Endothelial cell of umbilical vein (primary cell): ENCODE results near the gene MFSD1.

Experiments
- GATA2 ChIP-seq: IDR thresholded peaks from 2 replicates; pipeline ENCODE4 v1.7.0; 2011; ENCODE audit warnings: low read depth, mild to moderate bottlenecking, moderate library complexity, mixed read lengths, low read length; ENCODE audit not compliant: insufficient read length, insufficient read depth
- TF ChIP-seq, protein P1 (sequence below), 2 donors: IDR thresholded peaks; 1 replicate in 1 of 2; 2 replicates in 1 of 2; pipeline ENCODE4 v1.5.1; 2011; ENCODE audit warnings: low read length in 2 of 2, mild to moderate bottlenecking in 2 of 2, moderate library complexity in 2 of 2, control low read depth in 1 of 2, inconsistent platforms in 1 of 2, low read depth in 1 of 2; ENCODE audit not compliant: insufficient read depth in 1 of 2; ENCODE audit errors: extremely low read depth in 1 of 2

DNA sequence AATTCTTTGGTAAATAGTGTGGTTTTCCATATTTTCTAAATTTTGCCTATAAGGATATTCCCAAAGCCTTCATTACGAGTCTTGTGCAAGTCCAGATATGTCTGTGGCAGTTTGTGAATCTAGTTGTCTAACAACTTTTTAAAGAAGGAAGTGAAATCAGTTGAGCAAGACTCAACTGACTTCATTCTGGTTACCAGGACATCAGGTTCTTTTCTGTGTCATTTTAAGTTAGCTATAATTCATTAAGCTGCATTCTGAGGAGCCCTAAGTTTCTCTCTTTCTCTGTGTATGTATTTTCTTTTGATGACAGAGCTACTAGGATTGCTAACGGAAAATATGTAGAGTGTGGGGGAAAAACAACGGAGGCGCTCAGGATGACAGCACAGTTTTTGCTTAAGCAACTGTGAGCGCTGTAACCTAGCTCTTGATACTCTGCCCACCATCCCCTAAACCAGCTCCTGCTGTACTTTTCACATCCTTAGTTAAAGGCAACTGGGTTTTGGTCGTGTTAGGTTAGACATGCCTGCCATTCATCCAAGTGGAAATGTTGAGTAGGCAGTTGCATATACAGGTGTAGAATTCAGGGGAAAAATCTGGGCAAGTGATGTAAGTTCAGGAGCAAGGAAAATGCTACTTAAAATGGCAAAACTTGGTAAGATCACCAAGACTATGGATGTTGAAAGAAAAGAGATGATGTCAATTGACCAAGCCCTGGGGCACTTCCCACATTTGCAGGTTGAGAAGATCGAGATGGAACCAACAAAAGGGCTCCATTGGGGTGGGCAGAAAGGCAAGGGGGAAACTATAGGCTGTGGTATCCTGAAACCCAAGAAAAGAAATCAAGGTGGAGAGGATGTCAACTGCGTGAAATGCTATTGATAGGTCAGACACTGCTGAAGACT lies 9.2 kb downstream of the MFSD1 start:
- TF ChIP-seq, protein P1, sequence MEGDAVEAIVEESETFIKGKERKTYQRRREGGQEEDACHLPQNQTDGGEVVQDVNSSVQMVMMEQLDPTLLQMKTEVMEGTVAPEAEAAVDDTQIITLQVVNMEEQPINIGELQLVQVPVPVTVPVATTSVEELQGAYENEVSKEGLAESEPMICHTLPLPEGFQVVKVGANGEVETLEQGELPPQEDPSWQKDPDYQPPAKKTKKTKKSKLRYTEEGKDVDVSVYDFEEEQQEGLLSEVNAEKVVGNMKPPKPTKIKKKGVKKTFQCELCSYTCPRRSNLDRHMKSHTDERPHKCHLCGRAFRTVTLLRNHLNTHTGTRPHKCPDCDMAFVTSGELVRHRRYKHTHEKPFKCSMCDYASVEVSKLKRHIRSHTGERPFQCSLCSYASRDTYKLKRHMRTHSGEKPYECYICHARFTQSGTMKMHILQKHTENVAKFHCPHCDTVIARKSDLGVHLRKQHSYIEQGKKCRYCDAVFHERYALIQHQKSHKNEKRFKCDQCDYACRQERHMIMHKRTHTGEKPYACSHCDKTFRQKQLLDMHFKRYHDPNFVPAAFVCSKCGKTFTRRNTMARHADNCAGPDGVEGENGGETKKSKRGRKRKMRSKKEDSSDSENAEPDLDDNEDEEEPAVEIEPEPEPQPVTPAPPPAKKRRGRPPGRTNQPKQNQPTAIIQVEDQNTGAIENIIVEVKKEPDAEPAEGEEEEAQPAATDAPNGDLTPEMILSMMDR (IDR thresholded peaks at IDR 0.05; ENCODE audit: extremely low read depth in 1 of 2, insufficient read depth in 1 of 2, low read depth in 1 of 2, low read length in 2 of 2) = no peak
- no peak for TF ChIP-seq GATA2
